Measurements from ENCODE around the gene CMTM3.
"Not testable (repeated sequence)": the region's sequence is repeated elsewhere in the genome, so short reads cannot be mapped to it uniquely, and the experiment has no call there.

The CMTM3 gene

DNA sequence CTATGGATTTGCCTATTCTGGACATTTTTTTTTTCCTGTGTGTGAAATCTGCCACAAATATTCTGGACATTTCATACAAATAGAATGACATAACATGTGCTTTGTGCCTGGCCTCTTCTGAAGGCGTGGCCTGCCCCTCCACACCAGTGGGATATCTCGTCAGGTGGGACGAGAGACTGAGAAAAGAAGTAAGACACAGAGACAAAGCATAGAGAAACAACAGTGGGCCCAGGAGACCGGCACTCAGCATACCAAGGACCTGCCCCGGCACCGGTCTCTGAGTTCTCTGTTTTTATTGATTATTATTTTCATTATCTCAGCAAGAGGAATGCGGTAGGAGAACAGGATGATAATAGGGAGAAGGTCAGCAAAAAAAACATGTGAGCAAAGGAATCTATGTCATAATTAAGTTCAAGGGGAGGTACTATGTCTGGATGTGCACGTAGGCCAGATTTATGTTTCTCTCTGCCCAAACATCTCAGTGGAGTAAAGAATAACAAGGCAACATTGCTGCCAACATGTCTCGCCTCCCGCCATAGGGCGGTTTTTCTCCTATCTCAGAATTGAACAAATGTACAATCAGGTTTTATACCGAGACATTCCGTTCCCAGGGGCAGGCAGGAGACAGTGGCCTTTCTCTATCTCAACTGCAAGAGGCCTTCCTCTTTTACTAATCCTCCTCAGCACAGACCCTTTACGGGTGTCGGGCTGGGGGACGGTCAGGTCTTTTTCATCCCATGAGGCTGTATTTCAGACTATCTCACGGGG is 23.3 kb downstream of the CMTM3 start:
- ATAC-seq; DNase-seq; H3K27ac Mint-ChIP-seq; H3K4me1 Mint-ChIP-seq; H3K27me3 Mint-ChIP-seq; H3K36me3 Mint-ChIP-seq (ENCODE audit: low read depth); H3K9me3 Mint-ChIP-seq; H3K4me3 Mint-ChIP-seq: not testable (repeated sequence)

GRCh38 chr16:66629856-66630255 is 25.4 kb downstream of the CMTM3 start:
- no peak for ATAC-seq
- H3K9me3 Mint-ChIP-seq, result no peaks in the 10 kb centered on the region
- no peak for DNase-seq
- no peaks in the 10 kb centered on the region for H3K27me3 Mint-ChIP-seq
- no peaks in the 10 kb centered on the region for H3K4me1 Mint-ChIP-seq
- no peaks in the 10 kb centered on the region for H3K36me3 Mint-ChIP-seq (ENCODE audit: low read depth)
- H3K4me3 Mint-ChIP-seq, result no peak overlapping the region
- no peak overlapping the region for H3K27ac Mint-ChIP-seq

DNA sequence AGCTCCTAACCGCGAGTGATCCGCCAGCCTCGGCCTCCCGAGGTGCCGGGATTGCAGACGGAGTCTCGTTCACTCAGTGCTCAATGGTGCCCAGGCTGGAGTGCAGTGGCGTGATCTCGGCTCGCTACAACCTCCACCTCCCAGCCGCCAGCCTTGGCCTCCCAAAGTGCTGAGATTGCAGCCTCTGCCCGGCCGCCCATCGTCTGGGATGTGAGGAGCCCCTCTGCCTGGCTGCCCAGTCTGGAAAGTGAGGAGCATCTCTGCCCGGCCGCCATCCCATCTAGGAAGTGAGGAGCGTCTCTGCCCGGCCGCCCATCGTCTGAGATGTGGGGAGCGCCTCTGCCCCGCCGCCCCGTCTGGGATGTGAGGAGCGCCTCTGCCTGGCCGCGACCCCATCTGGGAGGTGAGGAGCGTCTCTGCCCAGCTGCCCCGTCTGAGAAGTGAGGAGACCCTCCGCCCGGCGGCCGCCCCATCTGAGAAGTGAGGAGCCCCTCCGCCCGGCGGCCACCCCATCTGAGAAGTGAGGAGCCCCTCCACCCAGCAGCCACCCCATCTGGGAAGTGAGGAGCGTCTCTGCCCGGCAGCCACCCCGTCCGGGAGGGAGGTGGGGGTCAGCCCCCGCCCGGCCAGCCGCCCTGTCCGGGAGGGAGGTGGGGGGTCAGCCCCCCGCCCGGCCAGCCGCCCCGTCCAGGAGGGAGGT is 26.2 kb downstream of the CMTM3 start:
- not testable (repeated sequence) for H3K4me3 Mint-ChIP-seq; H3K36me3 Mint-ChIP-seq (ENCODE audit: low read depth); ATAC-seq; H3K27me3 Mint-ChIP-seq; H3K4me1 Mint-ChIP-seq; H3K27ac Mint-ChIP-seq; H3K9me3 Mint-ChIP-seq; DNase-seq

DNA sequence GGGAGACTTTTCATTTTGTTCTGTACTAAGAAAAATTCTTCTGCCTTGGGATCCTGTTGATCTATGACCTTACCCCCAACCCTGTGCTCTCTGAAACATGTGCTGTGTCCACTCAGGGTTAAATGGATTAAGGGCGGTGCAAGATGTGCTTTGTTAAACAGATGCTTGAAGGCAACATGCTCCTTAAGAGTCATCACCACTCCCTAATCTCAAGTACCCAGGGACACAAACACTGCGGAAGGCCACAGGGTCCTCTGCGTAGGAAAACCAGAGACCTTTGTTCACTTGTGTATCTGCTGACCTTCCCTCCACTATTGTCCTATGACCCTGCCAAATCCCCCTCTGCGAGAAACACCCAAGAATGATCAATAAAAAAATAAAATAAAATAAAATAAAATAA is 27.1 kb downstream of the CMTM3 start:
- not testable (repeated sequence) for H3K36me3 Mint-ChIP-seq (ENCODE audit: low read depth); H3K4me1 Mint-ChIP-seq; H3K27ac Mint-ChIP-seq; DNase-seq; H3K27me3 Mint-ChIP-seq; ATAC-seq; H3K9me3 Mint-ChIP-seq; H3K4me3 Mint-ChIP-seq

DNA sequence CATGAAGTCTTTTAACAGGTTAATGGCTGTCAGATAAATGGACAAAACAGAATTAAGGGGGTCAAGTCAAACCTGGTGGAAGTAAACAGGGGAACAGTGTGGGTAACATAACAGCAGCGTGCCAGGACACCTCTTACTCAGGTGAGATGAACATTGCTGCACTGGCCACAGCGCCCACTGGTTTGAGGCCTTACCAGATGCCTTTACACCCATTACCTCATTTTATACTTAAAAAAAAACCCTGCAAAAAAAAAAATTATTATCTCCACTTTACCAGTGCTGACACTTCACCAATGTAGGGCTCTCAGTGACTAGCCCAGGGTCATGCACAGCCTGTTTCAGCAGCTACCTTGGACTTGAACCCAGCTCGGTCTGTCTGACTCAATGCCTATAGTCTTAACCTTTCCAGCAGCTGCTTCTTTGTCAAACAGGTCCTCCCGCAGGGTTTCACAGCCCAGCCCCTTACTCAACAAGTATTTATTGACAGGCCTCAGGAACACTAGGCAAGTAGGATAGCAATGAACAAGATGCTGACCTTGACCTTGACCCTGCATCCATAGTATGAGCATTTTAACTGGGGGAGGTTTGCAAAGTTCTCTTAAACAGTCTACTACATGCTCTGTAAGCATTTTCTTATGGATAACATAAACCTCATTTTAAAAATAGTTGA is 30.2 kb downstream of the CMTM3 start:
- Mint-ChIP-seq H3K9me3 (no peaks in the 10 kb centered on the region), H3K4me3 (no peak overlapping the region), H3K27me3 (no peaks in the 10 kb centered on the region), H3K27ac (no peak overlapping the region), H3K36me3 (ENCODE audit: low read depth) (no peaks in the 10 kb centered on the region), H3K4me1 (no peaks in the 10 kb centered on the region)
- DNase-seq, result no peak
- ATAC-seq, result no peak

DNA sequence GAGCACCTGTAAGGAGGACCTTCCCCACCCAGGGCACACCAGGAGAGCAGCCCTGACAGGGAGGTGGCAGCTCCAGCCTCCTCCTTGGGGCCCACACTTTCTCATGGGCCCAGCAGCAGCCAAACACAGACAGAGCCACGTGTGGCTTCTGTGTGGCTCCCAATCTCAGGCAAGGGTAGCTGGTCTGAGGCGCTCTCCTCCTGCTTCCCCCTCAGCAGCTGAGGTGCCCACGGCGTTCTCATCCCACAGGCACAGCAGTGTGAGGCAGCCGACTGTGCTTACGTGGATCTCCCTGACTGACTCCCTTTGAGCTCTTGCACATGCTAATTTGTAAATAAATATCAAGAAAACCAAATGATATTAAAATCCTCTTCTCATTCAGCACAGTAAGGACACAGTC is 30.9 kb downstream of the CMTM3 start:
- H3K4me1 Mint-ChIP-seq, result no peaks in the 10 kb centered on the region
- H3K36me3 Mint-ChIP-seq (ENCODE audit: low read depth), result no peaks in the 10 kb centered on the region
- H3K27ac Mint-ChIP-seq, result no peak overlapping the region
- DNase-seq (no peak), ATAC-seq (no peak)
- H3K27me3 Mint-ChIP-seq, result no peaks in the 10 kb centered on the region
- no peaks in the 10 kb centered on the region for H3K9me3 Mint-ChIP-seq
- no peak overlapping the region for H3K4me3 Mint-ChIP-seq

- Mint-ChIP-seq H3K27ac (no peak overlapping the region), H3K4me3 (no peak overlapping the region)
- no peak for ATAC-seq
These were observed 31.7 kb downstream of the CMTM3 start for GRCh38 chr16:66636199-66636598.

DNA sequence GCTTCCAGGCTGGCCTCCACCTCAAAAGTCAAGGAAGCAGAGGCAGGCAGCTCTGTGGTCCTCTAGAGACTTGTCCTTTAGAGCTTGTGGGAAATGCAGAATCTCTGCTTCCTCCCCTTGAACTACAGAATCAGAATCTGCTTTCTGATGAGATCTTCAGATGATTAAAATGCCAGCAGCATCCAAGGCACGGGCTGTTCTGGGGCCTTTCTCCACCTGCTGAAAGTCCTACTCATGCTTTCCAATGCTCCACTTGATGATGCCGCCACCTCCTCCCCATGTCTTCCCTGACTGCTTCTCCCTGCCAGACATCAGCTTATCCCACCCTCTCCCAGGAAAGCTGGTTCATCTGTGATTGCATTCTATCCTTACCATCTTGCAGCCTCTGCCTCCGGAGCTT is 33.3 kb downstream of the CMTM3 start:
- H3K27me3 Mint-ChIP-seq, result no peaks in the 10 kb centered on the region
- H3K9me3 Mint-ChIP-seq, result no peaks in the 10 kb centered on the region
- no peak for DNase-seq
- no peaks in the 10 kb centered on the region for H3K4me1 Mint-ChIP-seq
- no peak overlapping the region for H3K4me3 Mint-ChIP-seq
- ATAC-seq, result no peak
- no peak overlapping the region for H3K27ac Mint-ChIP-seq
- no peaks in the 10 kb centered on the region for H3K36me3 Mint-ChIP-seq (ENCODE audit: low read depth)

More at GRCh38 chr16:66636199-66636598, 31.7 kb downstream of the CMTM3 start:
- Mint-ChIP-seq H3K36me3 (ENCODE audit: low read depth) (no peaks in the 10 kb centered on the region), H3K27me3 (no peaks in the 10 kb centered on the region), H3K4me1 (no peaks in the 10 kb centered on the region), H3K9me3 (no peaks in the 10 kb centered on the region)
- DNase-seq, result no peak

DNA sequence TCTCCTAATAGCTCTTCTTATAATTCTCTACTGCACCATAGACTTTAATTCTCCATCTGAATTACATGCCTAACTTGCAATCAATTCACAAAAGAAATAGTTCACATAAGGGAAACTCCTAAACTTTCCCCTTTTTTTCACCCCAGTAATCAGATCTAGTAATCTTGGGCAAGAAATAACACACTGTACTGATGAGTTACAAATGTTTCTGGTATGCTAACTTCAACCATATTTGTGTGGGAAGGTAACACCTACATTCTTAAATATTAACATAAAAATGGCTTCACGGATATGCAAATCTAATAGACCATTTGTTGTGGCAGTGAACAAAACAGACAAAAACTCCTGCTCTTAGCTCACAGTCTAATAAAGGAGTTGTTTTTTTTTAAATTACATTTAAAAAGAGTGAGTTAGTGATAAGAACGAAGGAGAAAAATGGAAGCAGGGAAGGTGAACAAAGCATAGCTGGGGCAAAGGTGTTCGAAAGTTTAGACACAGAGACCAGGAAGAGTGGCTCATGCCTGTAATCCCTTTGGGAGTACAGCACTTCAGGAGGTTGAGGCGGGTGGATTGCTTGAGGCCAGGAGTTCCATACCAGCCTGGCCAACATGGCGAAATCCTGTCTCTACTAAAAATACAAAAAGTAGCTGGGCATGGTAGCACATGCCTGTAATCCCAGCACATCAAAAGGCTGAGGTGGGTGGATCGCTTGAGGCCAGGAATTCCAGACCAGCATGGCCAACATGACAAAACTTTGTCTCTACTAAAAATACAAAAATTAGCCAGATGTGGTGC is 34.8 kb downstream of the CMTM3 start:
- Mint-ChIP-seq H3K27ac (no peak overlapping the region), H3K4me3 (no peak overlapping the region), H3K36me3 (ENCODE audit: low read depth) (no peaks in the 10 kb centered on the region), H3K9me3 (no peaks in the 10 kb centered on the region), H3K27me3 (no peaks in the 10 kb centered on the region), H3K4me1 (no peaks in the 10 kb centered on the region)
- DNase-seq (no peak), ATAC-seq (no peak)

- H3K36me3 Mint-ChIP-seq (ENCODE audit: low read depth), result no peaks in the 10 kb centered on the region
- H3K27ac Mint-ChIP-seq, result no peak overlapping the region
- no peak overlapping the region for H3K4me3 Mint-ChIP-seq
- ATAC-seq (no peak), DNase-seq (no peak)
- no peaks in the 10 kb centered on the region for H3K9me3 Mint-ChIP-seq
- H3K4me1 Mint-ChIP-seq, result no peaks in the 10 kb centered on the region
- no peaks in the 10 kb centered on the region for H3K27me3 Mint-ChIP-seq
These were observed 36.3 kb downstream of the CMTM3 start for GRCh38 chr16:66640724-66641314.

GRCh38 chr16:66641387-66641786 is 36.9 kb downstream of the CMTM3 start:
- Mint-ChIP-seq H3K4me1 (no peaks in the 10 kb centered on the region), H3K36me3 (ENCODE audit: low read depth) (no peaks in the 10 kb centered on the region), H3K27me3 (no peaks in the 10 kb centered on the region), H3K9me3 (no peaks in the 10 kb centered on the region), H3K27ac (no peak overlapping the region), H3K4me3 (no peak overlapping the region)
- DNase-seq (no peak), ATAC-seq (no peak)

DNA sequence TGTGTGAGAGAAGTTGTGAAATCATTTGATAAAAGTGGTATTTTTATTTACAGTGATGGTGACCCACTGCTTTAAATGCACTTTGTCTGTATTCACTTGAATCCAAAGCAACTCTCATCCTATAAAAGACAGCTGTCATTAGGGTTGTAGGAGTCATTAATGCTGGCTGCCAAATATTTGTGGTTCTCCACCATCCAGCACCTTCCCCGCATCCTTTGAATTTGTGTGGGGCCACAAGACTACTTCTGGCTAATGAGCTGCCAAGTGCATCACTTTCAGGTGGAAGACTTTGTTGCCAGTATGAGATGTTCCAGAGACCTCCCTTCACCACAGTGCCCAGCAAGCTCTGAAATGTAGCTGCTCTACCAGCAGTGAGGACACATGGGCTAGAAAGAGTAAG is 43.4 kb downstream of the CMTM3 start:
- peaks cover 8% of the 10 kb centered on the region for H3K4me1 Mint-ChIP-seq
- no peaks in the 10 kb centered on the region for H3K36me3 Mint-ChIP-seq (ENCODE audit: low read depth)
- H3K27me3 Mint-ChIP-seq, result no peaks in the 10 kb centered on the region
- ATAC-seq, result no peak
- H3K9me3 Mint-ChIP-seq, result no peaks in the 10 kb centered on the region
- no peak overlapping the region for H3K4me3 Mint-ChIP-seq
- H3K27ac Mint-ChIP-seq, result no peak overlapping the region
- no peak for DNase-seq

DNA sequence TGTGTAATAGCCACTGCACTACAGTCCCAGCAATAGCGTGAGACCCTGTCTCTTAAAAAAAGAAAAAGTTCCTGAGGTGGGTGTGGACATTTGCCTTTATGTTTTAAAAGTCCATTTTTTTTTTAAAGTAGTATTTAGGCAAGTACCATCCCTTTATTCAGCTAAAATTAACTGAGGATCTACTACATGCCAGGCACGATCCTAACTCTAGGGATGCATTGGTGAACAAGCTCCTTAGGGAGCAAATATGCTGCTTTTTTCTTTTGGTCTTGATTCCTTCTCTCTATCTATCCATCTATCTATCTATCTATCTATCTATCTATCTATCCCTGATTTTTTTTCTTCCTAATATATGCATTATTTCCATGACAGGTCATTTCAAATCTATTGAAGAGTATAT is 44.7 kb downstream of the CMTM3 start:
- H3K27me3 Mint-ChIP-seq, result no peaks in the 10 kb centered on the region
- no peaks in the 10 kb centered on the region for H3K9me3 Mint-ChIP-seq
- H3K4me1 Mint-ChIP-seq, result peaks cover 8% of the 10 kb centered on the region
- no peaks in the 10 kb centered on the region for H3K36me3 Mint-ChIP-seq (ENCODE audit: low read depth)
- no peak overlapping the region for H3K4me3 Mint-ChIP-seq
- DNase-seq (no peak), ATAC-seq (no peak)
- no peak overlapping the region for H3K27ac Mint-ChIP-seq

GRCh38 chr16:66649636-66650205 is 45.2 kb downstream of the CMTM3 start:
- Mint-ChIP-seq H3K36me3 (ENCODE audit: low read depth) (no peaks in the 10 kb centered on the region), H3K27ac (no peak overlapping the region), H3K4me3 (no peak overlapping the region), H3K27me3 (no peaks in the 10 kb centered on the region), H3K4me1 (peaks cover 8% of the 10 kb centered on the region), H3K9me3 (no peaks in the 10 kb centered on the region)
- no peak for ATAC-seq
- DNase-seq, result no peak

Data from activated naive CD8-positive, alpha-beta T cell treated with anti-CD3 and anti-CD28 coated beads, Interleukin-2, amount 50 U/mL, for 24 hours (primary cell).